ENCODE measurements around the gene GRAMD4.

DNA sequence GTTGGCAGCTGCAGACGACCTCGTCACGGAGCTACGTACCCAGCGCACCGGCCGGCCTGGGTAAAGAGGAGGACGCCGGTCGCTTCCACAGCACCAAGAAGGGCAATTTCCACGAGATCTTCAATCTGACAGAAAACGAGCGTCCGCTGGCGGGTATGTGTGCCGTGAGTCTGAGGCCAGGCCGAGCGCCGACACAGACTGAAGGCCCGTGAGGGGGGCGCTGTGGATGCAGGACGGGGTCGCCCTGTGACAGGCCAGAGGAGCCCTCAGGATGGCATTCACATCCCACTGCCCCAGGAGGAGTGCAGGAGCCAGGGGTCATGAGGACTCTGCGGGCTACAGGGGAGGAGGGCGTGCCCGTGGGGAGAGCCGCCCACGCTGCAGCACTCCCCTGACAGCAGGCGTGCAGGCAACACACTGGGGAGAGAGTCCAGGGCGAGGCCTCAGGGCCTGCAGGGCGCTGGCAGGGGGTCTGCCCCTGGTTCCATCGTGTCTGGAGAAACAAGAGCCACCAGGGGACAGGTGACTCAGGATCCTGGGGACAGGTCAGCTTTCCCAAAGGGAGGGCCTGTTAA lies 53.6 kb downstream of the GRAMD4 start:
- TF ChIP-seq, protein P1, sequence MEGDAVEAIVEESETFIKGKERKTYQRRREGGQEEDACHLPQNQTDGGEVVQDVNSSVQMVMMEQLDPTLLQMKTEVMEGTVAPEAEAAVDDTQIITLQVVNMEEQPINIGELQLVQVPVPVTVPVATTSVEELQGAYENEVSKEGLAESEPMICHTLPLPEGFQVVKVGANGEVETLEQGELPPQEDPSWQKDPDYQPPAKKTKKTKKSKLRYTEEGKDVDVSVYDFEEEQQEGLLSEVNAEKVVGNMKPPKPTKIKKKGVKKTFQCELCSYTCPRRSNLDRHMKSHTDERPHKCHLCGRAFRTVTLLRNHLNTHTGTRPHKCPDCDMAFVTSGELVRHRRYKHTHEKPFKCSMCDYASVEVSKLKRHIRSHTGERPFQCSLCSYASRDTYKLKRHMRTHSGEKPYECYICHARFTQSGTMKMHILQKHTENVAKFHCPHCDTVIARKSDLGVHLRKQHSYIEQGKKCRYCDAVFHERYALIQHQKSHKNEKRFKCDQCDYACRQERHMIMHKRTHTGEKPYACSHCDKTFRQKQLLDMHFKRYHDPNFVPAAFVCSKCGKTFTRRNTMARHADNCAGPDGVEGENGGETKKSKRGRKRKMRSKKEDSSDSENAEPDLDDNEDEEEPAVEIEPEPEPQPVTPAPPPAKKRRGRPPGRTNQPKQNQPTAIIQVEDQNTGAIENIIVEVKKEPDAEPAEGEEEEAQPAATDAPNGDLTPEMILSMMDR (conservative IDR thresholded peaks at IDR 0.05; ENCODE audit: low read depth, low read length) = no peak
- TF ChIP-seq EZH2phosphoT487 (IDR thresholded peaks at IDR 0.05; ENCODE audit: borderline replicate concordance, low read length) (no peak), EZH2 (IDR thresholded peaks at IDR 0.05; ENCODE audit: low read length, unreplicated experiment) (no peak)
